ENCODE data around the gene PLD4. TPM values are rescaled to one million over a fixed set of nuclear protein-coding genes. Genes with fewer than 3 reads are reported as not detected.
A peak's percentile ranks its signal among the peaks of the same experiment; 100 is the strongest.

The PLD4 gene
- total RNA-seq, 1 experiment from 2014 or later: 0.15 TPM

- intact Hi-C loops (cut with micrococcal nuclease; ENCODE audit: unreplicated experiment): no loop called here
- peaks cover 2% of the 10 kb centered on the region; the same call in 1 of the 2 replicates for H3K36me3 ChIP-seq (ENCODE audit: control insufficient read depth, insufficient read depth, low read length)
- in situ Hi-C loops (cut with HindIII; ENCODE audit: low pct_unique_long_range_greater_than_20kb, low sequenced_read_pairs): no loop called here
- peaks cover 31% of the 10 kb centered on the region for H3K4me1 ChIP-seq (ENCODE audit: control insufficient read depth, insufficient read depth, low read length)
- ATAC-seq: no peak
- ChIA-PET CTCF (no interaction called here), POLR2A (interaction anchor here (0.5 kb wide), 1 partner anchor 49 kb away, joined by 3 read pairs; no protein-coding TSS in a partner anchor)
- H3K4me3 ChIP-seq (ENCODE audit: low read depth in 2 of 2, low read length in 2 of 2): no peak overlapping the region
- H3K27ac ChIP-seq (ENCODE audit: low read length): 0 out of 2 replicates have a peak overlapping the region, but pooled peaks have one; percentile 29
- TF ChIP-seq CTCF (IDR thresholded peaks at IDR 0.05) (no peak), SIN3A (IDR thresholded peaks at IDR 0.05; ENCODE audit: borderline replicate concordance, insufficient read depth, low read depth, low read length) (no peak), TCF7L2 (IDR thresholded peaks at IDR 0.05; ENCODE audit: low read depth, low read length) (no peak), POLR2AphosphoS5 (IDR thresholded peaks at IDR 0.05; ENCODE audit: low read depth, low read length) (no peak)
- TF ChIP-seq, protein P1, sequence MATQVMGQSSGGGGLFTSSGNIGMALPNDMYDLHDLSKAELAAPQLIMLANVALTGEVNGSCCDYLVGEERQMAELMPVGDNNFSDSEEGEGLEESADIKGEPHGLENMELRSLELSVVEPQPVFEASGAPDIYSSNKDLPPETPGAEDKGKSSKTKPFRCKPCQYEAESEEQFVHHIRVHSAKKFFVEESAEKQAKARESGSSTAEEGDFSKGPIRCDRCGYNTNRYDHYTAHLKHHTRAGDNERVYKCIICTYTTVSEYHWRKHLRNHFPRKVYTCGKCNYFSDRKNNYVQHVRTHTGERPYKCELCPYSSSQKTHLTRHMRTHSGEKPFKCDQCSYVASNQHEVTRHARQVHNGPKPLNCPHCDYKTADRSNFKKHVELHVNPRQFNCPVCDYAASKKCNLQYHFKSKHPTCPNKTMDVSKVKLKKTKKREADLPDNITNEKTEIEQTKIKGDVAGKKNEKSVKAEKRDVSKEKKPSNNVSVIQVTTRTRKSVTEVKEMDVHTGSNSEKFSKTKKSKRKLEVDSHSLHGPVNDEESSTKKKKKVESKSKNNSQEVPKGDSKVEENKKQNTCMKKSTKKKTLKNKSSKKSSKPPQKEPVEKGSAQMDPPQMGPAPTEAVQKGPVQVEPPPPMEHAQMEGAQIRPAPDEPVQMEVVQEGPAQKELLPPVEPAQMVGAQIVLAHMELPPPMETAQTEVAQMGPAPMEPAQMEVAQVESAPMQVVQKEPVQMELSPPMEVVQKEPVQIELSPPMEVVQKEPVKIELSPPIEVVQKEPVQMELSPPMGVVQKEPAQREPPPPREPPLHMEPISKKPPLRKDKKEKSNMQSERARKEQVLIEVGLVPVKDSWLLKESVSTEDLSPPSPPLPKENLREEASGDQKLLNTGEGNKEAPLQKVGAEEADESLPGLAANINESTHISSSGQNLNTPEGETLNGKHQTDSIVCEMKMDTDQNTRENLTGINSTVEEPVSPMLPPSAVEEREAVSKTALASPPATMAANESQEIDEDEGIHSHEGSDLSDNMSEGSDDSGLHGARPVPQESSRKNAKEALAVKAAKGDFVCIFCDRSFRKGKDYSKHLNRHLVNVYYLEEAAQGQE (IDR thresholded peaks at IDR 0.05; ENCODE audit: insufficient read depth in 1 of 2, low read depth in 2 of 2, low read length in 1 of 2): no peak
- H3K27me3 ChIP-seq (ENCODE audit: control insufficient read depth, insufficient read depth, low read length): no peaks in the 10 kb centered on the region
- no peaks in the 10 kb centered on the region for H3K9me3 ChIP-seq (ENCODE audit: control insufficient read depth, insufficient read depth, low read depth, low read length)
- no peak for DNase-seq (ENCODE audit: low read depth, low spot score)
- BruUV-seq (replicated peaks): no TSS peak
Observed at GRCh38 chr14:104981699-104982541, 57.2 kb downstream of the PLD4 start.

DNA sequence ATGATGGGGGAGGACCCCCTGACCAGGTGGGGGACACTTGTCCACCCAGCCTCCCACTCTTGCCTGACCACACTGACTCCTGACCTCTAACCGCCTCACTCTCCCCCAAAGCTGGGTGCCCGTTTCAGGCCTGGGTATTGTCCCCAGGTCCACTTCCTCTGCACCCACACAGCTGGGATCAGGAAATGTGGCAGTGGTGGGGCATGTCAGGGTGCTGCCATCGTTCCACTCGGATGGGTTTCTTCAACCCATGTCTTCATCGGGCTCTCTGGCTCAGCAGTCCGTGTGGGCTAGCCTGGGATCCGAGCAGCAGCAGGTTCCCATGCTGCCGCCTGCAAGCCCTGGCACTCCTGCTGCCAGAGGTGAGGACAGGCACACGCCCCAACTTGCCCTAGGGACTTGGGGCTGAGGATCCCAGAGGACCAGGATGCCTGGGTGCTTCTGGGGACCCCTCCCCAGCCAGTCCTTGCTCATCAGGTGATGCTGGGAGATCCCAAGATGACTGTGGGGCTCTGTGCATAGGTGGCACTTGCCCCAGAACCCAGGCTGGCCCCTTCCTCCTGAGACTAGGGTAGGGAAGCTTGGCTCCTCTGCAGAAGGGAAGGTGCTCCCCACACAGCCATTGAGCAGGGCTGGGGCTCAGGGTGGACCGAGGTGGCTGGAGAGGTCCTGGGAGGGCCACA is 58.0 kb downstream of the PLD4 start:
- Histone ChIP-seq H3K36me3 (ENCODE audit: control insufficient read depth, insufficient read depth, low read length) (peaks cover 2% of the 10 kb centered on the region; the same call in 1 of the 2 replicates), H3K4me1 (ENCODE audit: control insufficient read depth, insufficient read depth, low read length) (peaks cover 31% of the 10 kb centered on the region), H3K27me3 (ENCODE audit: control insufficient read depth, insufficient read depth, low read length) (no peaks in the 10 kb centered on the region), H3K4me3 (ENCODE audit: low read depth in 2 of 2, low read length in 2 of 2) (no peak overlapping the region), H3K9me3 (ENCODE audit: control insufficient read depth, insufficient read depth, low read depth, low read length) (no peaks in the 10 kb centered on the region), H3K27ac (ENCODE audit: low read length) (no peak overlapping the region)
- DNase-seq (ENCODE audit: low read depth, low spot score): no peak
- intact Hi-C loops (cut with micrococcal nuclease; ENCODE audit: unreplicated experiment) (no loop called here), in situ Hi-C loops (cut with HindIII; ENCODE audit: low pct_unique_long_range_greater_than_20kb, low sequenced_read_pairs) (no loop called here)
- POLR2A ChIA-PET: no interaction called here
- CTCF ChIA-PET: no interaction called here
- TF ChIP-seq POLR2AphosphoS5 (IDR thresholded peaks at IDR 0.05; ENCODE audit: low read depth, low read length): no peak
- TF ChIP-seq SIN3A (IDR thresholded peaks at IDR 0.05; ENCODE audit: borderline replicate concordance, insufficient read depth, low read depth, low read length): no peak
- TF ChIP-seq CTCF (IDR thresholded peaks at IDR 0.05): no peak
- TF ChIP-seq, protein P1 (IDR thresholded peaks at IDR 0.05; ENCODE audit: insufficient read depth in 1 of 2, low read depth in 2 of 2, low read length in 1 of 2): no peak
- no peak for TF ChIP-seq TCF7L2 (IDR thresholded peaks at IDR 0.05; ENCODE audit: low read depth, low read length)
- no TSS peak for BruUV-seq (replicated peaks)
- ATAC-seq: no peak
